NCI-H526 treated with DMSO at 0.1 percent for 48 hours (cell line): ENCODE data around the gene CFD.
"Not testable (repeated sequence)": the region's sequence is repeated elsewhere in the genome, so short reads cannot be mapped to it uniquely, and the experiment has no call there.

ENCODE experiments used
- DNase-seq: peaks from one replicate; lab custom pipeline; 2025; lab: John Stamatoyannopoulos, UW

The CFD gene

GRCh38 chr19:858868-859843 lies at the start of gene CFD:
TSS of gene CFD (plus strand) at chr19:859664. CDS start at chr19:859690, 26 bp downstream.
- no peak for DNase-seq

GRCh38 chr19:810077-810855 lies 49.2 kb upstream of the CFD start:
- DNase-seq, result no peak

- DNase-seq, result no peak
Measured at GRCh38 chr19:810883-811489, 48.5 kb upstream of the CFD start.

GRCh38 chr19:811506-812048 lies 47.9 kb upstream of the CFD start:
- no peak for DNase-seq

- no peak for DNase-seq
Measured at GRCh38 chr19:812049-812746, 47.3 kb upstream of the CFD start.

- DNase-seq, result no peak
Measured at GRCh38 chr19:812747-813218, 46.7 kb upstream of the CFD start.

- no peak for DNase-seq
Measured at GRCh38 chr19:813219-814151, 46.0 kb upstream of the CFD start.

- DNase-seq, result no peak
Measured at GRCh38 chr19:814152-815078, 45.0 kb upstream of the CFD start.

- no peak for DNase-seq
Measured at GRCh38 chr19:815079-815774, 44.2 kb upstream of the CFD start.

- no peak for DNase-seq
Measured at GRCh38 chr19:815775-816499, 43.5 kb upstream of the CFD start.

- DNase-seq, result no peak
Measured at GRCh38 chr19:816500-816857, 43.0 kb upstream of the CFD start.

GRCh38 chr19:820212-820611 lies 39.3 kb upstream of the CFD start:
- not testable (repeated sequence) for DNase-seq

GRCh38 chr19:821231-821824 lies 38.1 kb upstream of the CFD start:
- no peak for DNase-seq

- no peak for DNase-seq
Measured at GRCh38 chr19:821825-822503, 37.5 kb upstream of the CFD start, which contains the start of gene PLPPR3. TSS of gene PLPPR3 (minus strand) at chr19:821955. CDS start at chr19:821559, 396 bp downstream.

GRCh38 chr19:823565-824121 lies 35.8 kb upstream of the CFD start:
- DNase-seq, result no peak

- DNase-seq, result no peak
Measured at GRCh38 chr19:824885-825284, 34.6 kb upstream of the CFD start.
